HuH-7.5 (cell line): Measurements from ENCODE around the gene GMIP.
A peak's percentile ranks its signal among the peaks of the same experiment; 100 is the strongest.

Experiments
- DNase-seq: peaks from one replicate; pipeline ENCODE4 v3.0.0; 2011; ENCODE audit warnings: low spot score

The GMIP gene

GRCh38 chr19:19659646-19660245, 16.3 kb upstream of the GMIP start:
- no peak for DNase-seq

- DNase-seq: peak; percentile 21
Observed at GRCh38 chr19:19657397-19657783, 13.9 kb upstream of the GMIP start.

GRCh38 chr19:19656451-19657396, 13.3 kb upstream of the GMIP start:
- peak; percentile 18 for DNase-seq

GRCh38 chr19:19655641-19656343, 12.3 kb upstream of the GMIP start:
- DNase-seq: no peak

GRCh38 chr19:19655051-19655594, 11.7 kb upstream of the GMIP start:
- peak; percentile 25 for DNase-seq

- DNase-seq: no peak
Observed at GRCh38 chr19:19654441-19654840, 11.0 kb upstream of the GMIP start.

- peak; percentile 23 for DNase-seq
Observed at GRCh38 chr19:19653597-19654147, 10.2 kb upstream of the GMIP start.

GRCh38 chr19:19652482-19653295, 9.2 kb upstream of the GMIP start:
- peak; percentile 22 for DNase-seq

GRCh38 chr19:19651076-19651475, 7.6 kb upstream of the GMIP start:
- no peak for DNase-seq

GRCh38 chr19:19650331-19650730, 6.9 kb upstream of the GMIP start:
- no peak for DNase-seq

GRCh38 chr19:19649580-19649995, 6.1 kb upstream of the GMIP start:
- DNase-seq: no peak

GRCh38 chr19:19649155-19649554, 5.7 kb upstream of the GMIP start:
- DNase-seq: no peak

GRCh38 chr19:19647037-19647835, 3.8 kb upstream of the GMIP start:
- DNase-seq: no peak

- no peak for DNase-seq
Observed at GRCh38 chr19:19645233-19645870, 1.9 kb upstream of the GMIP start.

GRCh38 chr19:19644054-19644388, 564 bp upstream of the GMIP start:
- no peak for DNase-seq

GRCh38 chr19:19642506-19643157, 825 bp downstream of the GMIP start:
- peak; percentile 79 for DNase-seq

- no peak for DNase-seq
Observed at GRCh38 chr19:19637523-19638251, 5.8 kb downstream of the GMIP start.

GRCh38 chr19:19637186-19637522, 6.3 kb downstream of the GMIP start:
- DNase-seq: no peak

- DNase-seq: no peak
Observed at GRCh38 chr19:19636573-19637185, 6.8 kb downstream of the GMIP start.
